ENCODE results near the gene MDH1B. TPM values are rescaled to one million over a fixed set of nuclear protein-coding genes. Genes with fewer than 3 reads are reported as not detected.

MDH1B gene
- total RNA-seq, 2 experiments from 2014 or later = 0.19 to 0.28 TPM

DNA sequence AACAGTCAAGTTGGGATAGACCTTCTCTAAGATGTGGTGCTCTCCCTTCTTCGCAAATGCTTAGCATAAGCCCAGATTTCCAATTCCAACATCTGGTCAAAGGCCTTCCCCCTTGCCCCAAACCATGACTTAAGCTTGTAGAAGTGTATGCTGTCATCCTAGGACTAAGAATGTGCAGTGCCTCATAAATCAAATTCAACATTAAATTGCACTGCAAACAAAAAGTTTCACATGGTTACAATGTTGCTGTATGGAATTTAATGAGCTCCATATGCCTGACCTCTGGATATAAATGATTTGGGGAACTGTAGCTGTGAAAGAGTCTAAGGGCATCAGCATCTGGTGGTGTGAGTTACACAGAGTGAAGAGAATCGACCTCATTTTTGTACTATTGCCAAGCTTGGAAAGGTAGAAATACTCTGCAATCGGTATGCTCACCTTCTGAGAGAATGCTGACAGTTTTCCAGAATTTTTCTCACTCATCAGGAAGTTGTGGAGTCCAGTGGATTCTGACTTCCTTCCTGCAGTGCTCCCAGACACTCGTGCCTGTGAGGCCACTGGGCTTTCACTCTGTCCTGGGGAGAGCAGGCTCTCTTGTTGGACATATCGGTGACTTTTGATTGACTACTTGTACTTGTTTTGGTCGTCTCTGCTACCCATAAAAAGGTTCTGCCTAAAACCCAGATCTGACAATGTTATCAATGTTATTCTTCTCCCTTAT is 40.9 kb upstream of the MDH1B start:
- CTCF ChIA-PET (ENCODE audit: unreplicated experiment) = no interaction called here
- Histone ChIP-seq H3K4me3 (ENCODE audit: low read depth, low read length, poor library complexity, severe bottlenecking) (no peak overlapping the region), H3K27ac (ENCODE audit: low read depth, low read length, poor library complexity, severe bottlenecking) (no peak overlapping the region), H3K36me3 (ENCODE audit: insufficient read depth, low read length) (no peaks in the 10 kb centered on the region), H3K4me2 (ENCODE audit: low read length) (no peak overlapping the region), H4K20me1 (ENCODE audit: insufficient read depth, low read length) (no peaks in the 10 kb centered on the region), H3K79me2 (ENCODE audit: insufficient read depth, low read depth, low read length) (no peaks in the 10 kb centered on the region), H2AFZ (ENCODE audit: low read length) (no peak overlapping the region), H3K9me3 (ENCODE audit: low read length) (no peaks in the 10 kb centered on the region), H3K4me1 (ENCODE audit: insufficient read depth, low read length, poor library complexity, severe bottlenecking) (no peaks in the 10 kb centered on the region), H3K9me2 (ENCODE audit: insufficient read depth, low read length) (no peaks in the 10 kb centered on the region)
- intact Hi-C loops (cut with micrococcal nuclease; ENCODE audit: unreplicated experiment) = no loop called here
- TF ChIP-seq, protein P1, sequence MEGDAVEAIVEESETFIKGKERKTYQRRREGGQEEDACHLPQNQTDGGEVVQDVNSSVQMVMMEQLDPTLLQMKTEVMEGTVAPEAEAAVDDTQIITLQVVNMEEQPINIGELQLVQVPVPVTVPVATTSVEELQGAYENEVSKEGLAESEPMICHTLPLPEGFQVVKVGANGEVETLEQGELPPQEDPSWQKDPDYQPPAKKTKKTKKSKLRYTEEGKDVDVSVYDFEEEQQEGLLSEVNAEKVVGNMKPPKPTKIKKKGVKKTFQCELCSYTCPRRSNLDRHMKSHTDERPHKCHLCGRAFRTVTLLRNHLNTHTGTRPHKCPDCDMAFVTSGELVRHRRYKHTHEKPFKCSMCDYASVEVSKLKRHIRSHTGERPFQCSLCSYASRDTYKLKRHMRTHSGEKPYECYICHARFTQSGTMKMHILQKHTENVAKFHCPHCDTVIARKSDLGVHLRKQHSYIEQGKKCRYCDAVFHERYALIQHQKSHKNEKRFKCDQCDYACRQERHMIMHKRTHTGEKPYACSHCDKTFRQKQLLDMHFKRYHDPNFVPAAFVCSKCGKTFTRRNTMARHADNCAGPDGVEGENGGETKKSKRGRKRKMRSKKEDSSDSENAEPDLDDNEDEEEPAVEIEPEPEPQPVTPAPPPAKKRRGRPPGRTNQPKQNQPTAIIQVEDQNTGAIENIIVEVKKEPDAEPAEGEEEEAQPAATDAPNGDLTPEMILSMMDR (conservative IDR thresholded peaks at IDR 0.05; ENCODE audit: low read length) = no peak
- TF ChIP-seq EZH2phosphoT487 (IDR thresholded peaks at IDR 0.05; ENCODE audit: borderline replicate concordance, low read depth, low read length) = no peak
- no peak for DNase-seq (ENCODE audit: low spot score)
- POLR2A ChIA-PET = no interaction called here
- no TSS peak for BruUV-seq (replicated peaks)

GRCh38 chr2:206804326-206804725 is 39.2 kb upstream of the MDH1B start:
- ChIA-PET POLR2A (interaction anchor here (0.7 to 0.9 kb wide), 3 partner anchors 9 to 40 kb away, joined by 3 to 5 read pairs (median 3); no protein-coding TSS in a partner anchor), CTCF (ENCODE audit: unreplicated experiment) (no interaction called here)
- H3K4me1 ChIP-seq (ENCODE audit: insufficient read depth, low read length, poor library complexity, severe bottlenecking) = no peaks in the 10 kb centered on the region
- H3K4me2 ChIP-seq (ENCODE audit: low read length) = no peak overlapping the region
- TF ChIP-seq, protein P1 (conservative IDR thresholded peaks at IDR 0.05; ENCODE audit: low read length) = no peak
- TF ChIP-seq EZH2phosphoT487 (IDR thresholded peaks at IDR 0.05; ENCODE audit: borderline replicate concordance, low read depth, low read length) = no peak
- H3K79me2 ChIP-seq (ENCODE audit: insufficient read depth, low read depth, low read length) = no peaks in the 10 kb centered on the region
- DNase-seq (ENCODE audit: low spot score) = no peak
- H3K4me3 ChIP-seq (ENCODE audit: low read depth, low read length, poor library complexity, severe bottlenecking) = no peak overlapping the region
- no peak overlapping the region for H2AFZ ChIP-seq (ENCODE audit: low read length)
- no peaks in the 10 kb centered on the region for H3K9me3 ChIP-seq (ENCODE audit: low read length)
- no peaks in the 10 kb centered on the region for H3K36me3 ChIP-seq (ENCODE audit: insufficient read depth, low read length)
- no peaks in the 10 kb centered on the region for H4K20me1 ChIP-seq (ENCODE audit: insufficient read depth, low read length)
- H3K9me2 ChIP-seq (ENCODE audit: insufficient read depth, low read length) = no peaks in the 10 kb centered on the region
- H3K27ac ChIP-seq (ENCODE audit: low read depth, low read length, poor library complexity, severe bottlenecking) = no peak overlapping the region
- intact Hi-C loops (cut with micrococcal nuclease; ENCODE audit: unreplicated experiment) = no loop called here
- no TSS peak for BruUV-seq (replicated peaks)
